HG02623 (cell line): ENCODE results near the gene ACP2.
A peak's percentile ranks its signal among the peaks of the same experiment; 100 is the strongest.

Experiments
- ATAC-seq: cut with Tn5 transposase; IDR thresholded peaks from one replicate; pipeline ENCODE4 v1.9.1; 2021; ENCODE audit warnings: moderate library complexity; ENCODE audit not compliant: unreplicated experiment

ACP2 gene

GRCh38 chr11:47248664-47249377 is at the start of gene ACP2:
Gene ACP2 (minus strand): TSS chr11:47248814. CDS start chr11:47248789, 25 bp downstream.
- peak; percentile 86 for ATAC-seq

GRCh38 chr11:47296045-47296444 is 47.4 kb upstream of the ACP2 start:
- ATAC-seq, result no peak

GRCh38 chr11:47295385-47295784 is 46.8 kb upstream of the ACP2 start:
- no peak for ATAC-seq

GRCh38 chr11:47289856-47290255 is 41.2 kb upstream of the ACP2 start:
- ATAC-seq, result no peak

GRCh38 chr11:47288066-47288465 is 39.5 kb upstream of the ACP2 start:
- no peak for ATAC-seq

- ATAC-seq, result no peak
These were observed 37.6 kb upstream of the ACP2 start for GRCh38 chr11:47285969-47286770.

GRCh38 chr11:47284151-47284550 is 35.5 kb upstream of the ACP2 start:
- ATAC-seq, result no peak

GRCh38 chr11:47282462-47282861 is 33.8 kb upstream of the ACP2 start:
- no peak for ATAC-seq

- no peak for ATAC-seq
These were observed 32.2 kb upstream of the ACP2 start for GRCh38 chr11:47280860-47281259.

- no peak for ATAC-seq
These were observed 31.5 kb upstream of the ACP2 start for GRCh38 chr11:47280099-47280498.

- no peak for ATAC-seq
These were observed 30.2 kb upstream of the ACP2 start for GRCh38 chr11:47278769-47279168.

- ATAC-seq, result no peak
These were observed 29.4 kb upstream of the ACP2 start for GRCh38 chr11:47278058-47278457.

GRCh38 chr11:47276923-47277322 is 28.3 kb upstream of the ACP2 start:
- no peak for ATAC-seq

GRCh38 chr11:47274495-47275235 is 26.1 kb upstream of the ACP2 start:
- ATAC-seq, result no peak

GRCh38 chr11:47272706-47273105 is 24.1 kb upstream of the ACP2 start:
- ATAC-seq, result no peak

- ATAC-seq, result no peak
These were observed 23.5 kb upstream of the ACP2 start for GRCh38 chr11:47271961-47272661.

- ATAC-seq, result no peak
These were observed 22.7 kb upstream of the ACP2 start for GRCh38 chr11:47271328-47271727.

- ATAC-seq, result no peak
These were observed 22.0 kb upstream of the ACP2 start for GRCh38 chr11:47270331-47271271.

- ATAC-seq, result peak; percentile 69
These were observed 21.3 kb upstream of the ACP2 start, which contains the start of gene MADD for GRCh38 chr11:47269829-47270305. Gene MADD (plus strand): TSS chr11:47270133.
